Fibroblast of lung (primary cell): ENCODE results near the gene COLGALT1.

ENCODE experiments used
- CTCF ChIP-seq, 2 donors: IDR thresholded peaks in 1 of 2; conservative IDR thresholded peaks in 1 of 2; 1 replicate in 1 of 2; 2 replicates in 1 of 2; pipeline ENCODE4 v1.5.1; 2011 to 2012; ENCODE audit warnings: low read length in 2 of 2, control low read depth in 1 of 2, inconsistent platforms in 1 of 2, low read depth in 1 of 2, mild to moderate bottlenecking in 1 of 2
- EZH2 ChIP-seq: IDR thresholded peaks from 2 replicates; pipeline ENCODE4 v1.5.1; 2012; ENCODE audit warnings: low read length, control low read depth, mild to moderate bottlenecking; ENCODE audit errors: missing control alignments

GRCh38 chr19:17598953-17599352 is 43.5 kb downstream of the COLGALT1 start:
- TF ChIP-seq CTCF (conservative IDR thresholded peaks at IDR 0.05 in 1 of 2, IDR thresholded peaks at IDR 0.05 in 1 of 2; ENCODE audit: low read depth in 1 of 2, low read length in 2 of 2) (no peak), EZH2 (no peak)
